Measurements from ENCODE around the gene NCBP3. TPM values are rescaled to one million over a fixed set of nuclear protein-coding genes. Genes with fewer than 3 reads are reported as not detected.

Gene NCBP3
- total and polyA plus RNA-seq, 9 donors: 15.7 to 43.2 (median 37.6) TPM

- TF ChIP-seq EP300 (IDR thresholded peaks at IDR 0.05): no peak
- no peak for TF ChIP-seq POLR2A (IDR thresholded peaks at IDR 0.05)
- no peak for TF ChIP-seq CTCF (IDR thresholded peaks at IDR 0.05)
- H3K27me3 ChIP-seq: no peaks in the 10 kb centered on the region
- DNase-seq: no peak
- WGBS, 3 donors: 89 to 92% (median 90%) methylated on average over 12 of the region's 12 CpGs
- H3K36me3 ChIP-seq: no peaks in the 10 kb centered on the region
- H3K27ac ChIP-seq: no peak overlapping the region
- H3K9me3 ChIP-seq: no peaks in the 10 kb centered on the region
- H3K4me3 ChIP-seq: no peak overlapping the region
- intact Hi-C loops (cut with DNase I): no loop called here
- H3K4me1 ChIP-seq (ENCODE audit: insufficient read depth): peaks cover 2% of the 10 kb centered on the region
These were observed 28.0 kb downstream of the NCBP3 start for GRCh38 chr17:3817851-3818605.

- TF ChIP-seq POLR2A (IDR thresholded peaks at IDR 0.05) (no peak), EP300 (IDR thresholded peaks at IDR 0.05) (no peak), CTCF (IDR thresholded peaks at IDR 0.05) (no peak)
- Histone ChIP-seq H3K27me3 (no peaks in the 10 kb centered on the region), H3K9me3 (no peaks in the 10 kb centered on the region), H3K27ac (no peak overlapping the region), H3K36me3 (no peaks in the 10 kb centered on the region), H3K4me1 (ENCODE audit: insufficient read depth) (peaks cover 6% of the 10 kb centered on the region), H3K4me3 (no peak overlapping the region)
- DNase-seq: no peak
- WGBS, 3 donors: 75 to 83% (median 76%) methylated on average over 7 of the region's 7 CpGs
- intact Hi-C loops (cut with DNase I): no loop called here
These were observed 30.1 kb downstream of the NCBP3 start for GRCh38 chr17:3815925-3816324.

- Histone ChIP-seq H3K9me3 (no peaks in the 10 kb centered on the region), H3K36me3 (no peaks in the 10 kb centered on the region), H3K27me3 (no peaks in the 10 kb centered on the region), H3K4me1 (ENCODE audit: insufficient read depth) (peaks cover 8% of the 10 kb centered on the region), H3K27ac (no peak overlapping the region), H3K4me3 (no peak overlapping the region)
- intact Hi-C loops (cut with DNase I): no loop called here
- DNase-seq: no peak
- TF ChIP-seq CTCF (IDR thresholded peaks at IDR 0.05) (no peak), EP300 (IDR thresholded peaks at IDR 0.05) (no peak), POLR2A (IDR thresholded peaks at IDR 0.05) (no peak)
- WGBS, 3 donors: 83 to 91% (median 83%) methylated on average over 6 of the region's 6 CpGs
These were observed 30.9 kb downstream of the NCBP3 start for GRCh38 chr17:3815122-3815521.

- 92 to 93% (median 93%) methylated on average over 13 of the region's 13 CpGs for WGBS, 3 donors
- H3K4me3 ChIP-seq: no peak overlapping the region
- peaks cover 8% of the 10 kb centered on the region for H3K4me1 ChIP-seq (ENCODE audit: insufficient read depth)
- no peaks in the 10 kb centered on the region for H3K27me3 ChIP-seq
- DNase-seq: no peak
- TF ChIP-seq CTCF (IDR thresholded peaks at IDR 0.05) (no peak), EP300 (IDR thresholded peaks at IDR 0.05) (no peak), POLR2A (IDR thresholded peaks at IDR 0.05) (no peak)
- H3K27ac ChIP-seq: no peak overlapping the region
- no peaks in the 10 kb centered on the region for H3K36me3 ChIP-seq
- intact Hi-C loops (cut with DNase I): no loop called here
- H3K9me3 ChIP-seq: no peaks in the 10 kb centered on the region
These were observed 31.7 kb downstream of the NCBP3 start for GRCh38 chr17:3814361-3814760.

Measured in ovary (tissue), 9 donors.